Measurements from ENCODE around the gene RASD2. TPM values are rescaled to one million over a fixed set of nuclear protein-coding genes. Genes with fewer than 3 reads are reported as not detected.
"Not testable (repeated sequence)": the region's sequence is repeated elsewhere in the genome, so short reads cannot be mapped to it uniquely, and the experiment has no call there.

RASD2 gene
- total RNA-seq, 2 donors from 2014 or later, result 4.2 to 10.2 TPM

DNA sequence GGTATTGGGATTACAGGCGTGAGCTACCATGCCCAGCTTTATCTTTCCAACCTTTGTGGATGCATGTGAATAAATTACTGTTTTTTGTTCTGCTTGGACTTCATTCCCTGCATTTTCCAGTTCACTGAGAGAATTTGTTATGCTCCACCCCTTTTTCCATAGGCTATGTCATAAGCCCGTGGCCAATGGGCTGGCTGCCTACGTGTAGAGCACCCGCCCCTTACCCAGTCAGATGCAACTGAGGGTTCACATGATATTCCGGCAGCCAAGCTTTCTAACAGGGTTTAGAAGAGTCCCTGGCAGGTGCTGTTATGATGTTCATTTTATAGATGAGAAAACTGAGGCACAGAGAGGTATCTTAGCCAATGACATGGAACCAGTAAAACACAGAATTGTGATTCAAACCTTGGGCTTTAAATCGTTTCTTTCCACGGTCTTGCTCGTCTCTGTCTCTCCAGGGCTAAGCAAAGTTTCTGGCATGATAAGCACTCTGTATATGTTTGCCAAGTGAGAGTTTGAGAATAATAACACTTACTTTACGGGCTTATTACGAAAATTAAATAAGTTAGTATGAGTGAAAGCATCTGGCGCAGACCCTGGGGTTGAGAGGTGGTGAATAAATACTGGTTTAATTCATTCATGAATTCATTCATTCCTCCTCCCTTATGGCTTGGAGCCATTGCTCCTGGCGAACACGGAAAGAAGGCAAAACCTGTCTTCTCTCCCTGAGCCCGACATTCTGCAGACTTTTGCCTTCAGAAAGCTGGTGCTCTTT is 42.4 kb upstream of the RASD2 start:
- H3K9ac ChIP-seq (ENCODE audit: low read depth in 2 of 2, low read length in 2 of 2), result no peak overlapping the region
- H3K4me3 ChIP-seq, result no peak overlapping the region
- H3K9me3 ChIP-seq, result no peaks in the 10 kb centered on the region
- H3K36me3 ChIP-seq, result no peaks in the 10 kb centered on the region
- no peak for TF ChIP-seq CTCF (IDR thresholded peaks at IDR 0.05)
- DNase-seq, result no peak
- intact Hi-C loops (cut with DNase I), result no loop called here
- H3K27me3 ChIP-seq, result no peaks in the 10 kb centered on the region
- H3K4me1 ChIP-seq, result no peaks in the 10 kb centered on the region
- no peak overlapping the region for H3K27ac ChIP-seq

- Histone ChIP-seq H3K36me3 (no peaks in the 10 kb centered on the region), H3K27me3 (no peaks in the 10 kb centered on the region), H3K9ac (ENCODE audit: low read depth in 2 of 2, low read length in 2 of 2) (no peak overlapping the region), H3K27ac (no peak overlapping the region), H3K4me1 (no peaks in the 10 kb centered on the region), H3K9me3 (no peaks in the 10 kb centered on the region), H3K4me3 (no peak overlapping the region)
- intact Hi-C loops (cut with DNase I), result no loop called here
- no peak for TF ChIP-seq CTCF (IDR thresholded peaks at IDR 0.05)
- no peak for DNase-seq
These were observed 37.8 kb upstream of the RASD2 start for GRCh38 chr22:35502836-35503235.

DNA sequence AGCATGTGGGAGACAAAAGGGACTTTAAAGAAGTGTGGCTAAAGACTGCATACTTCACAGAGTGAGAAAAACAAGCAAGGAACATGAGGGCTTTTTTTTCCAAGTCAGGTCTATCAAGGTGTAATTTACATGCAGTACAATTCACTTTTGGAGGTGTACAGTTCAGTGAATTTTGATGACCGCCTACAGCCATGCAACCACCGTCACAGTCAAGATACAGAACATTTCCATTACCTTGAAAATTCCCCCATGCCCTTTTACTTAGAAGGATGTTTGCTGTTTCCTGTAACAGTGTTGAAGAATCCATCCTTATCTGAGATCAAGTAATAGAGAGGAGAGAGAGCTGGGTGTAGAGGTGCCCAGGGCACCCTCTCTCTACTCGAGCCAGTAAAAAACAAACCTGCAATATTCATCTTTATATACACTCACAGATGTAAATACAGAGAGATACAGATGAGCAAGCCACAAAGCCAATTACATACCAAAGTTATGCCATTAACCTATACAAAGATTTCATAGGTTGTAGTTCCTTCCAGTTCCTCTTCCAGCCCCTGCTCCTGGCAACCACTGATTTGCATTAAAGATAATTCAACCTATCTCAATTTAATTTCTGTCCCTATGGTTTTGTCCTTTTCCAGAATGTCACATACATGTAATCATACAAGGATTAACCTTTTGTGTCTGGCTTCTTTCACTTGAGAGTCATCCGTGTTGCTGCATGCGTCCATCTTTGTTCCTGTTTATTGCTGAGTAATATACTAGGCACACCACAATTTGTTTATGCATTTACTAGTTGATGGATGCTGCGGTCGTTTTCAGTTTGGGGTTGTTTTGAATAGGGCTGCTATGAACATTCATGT is 35.0 kb upstream of the RASD2 start:
- Histone ChIP-seq H3K4me3 (no peak overlapping the region), H3K36me3 (no peaks in the 10 kb centered on the region), H3K4me1 (no peaks in the 10 kb centered on the region), H3K9me3 (no peaks in the 10 kb centered on the region), H3K9ac (ENCODE audit: low read depth in 2 of 2, low read length in 2 of 2) (no peak overlapping the region), H3K27ac (no peak overlapping the region), H3K27me3 (no peaks in the 10 kb centered on the region)
- no peak for TF ChIP-seq CTCF (IDR thresholded peaks at IDR 0.05)
- no peak for DNase-seq
- intact Hi-C loops (cut with DNase I), result no loop called here

- TF ChIP-seq CTCF (IDR thresholded peaks at IDR 0.05), result no peak
- no peaks in the 10 kb centered on the region for H3K9me3 ChIP-seq
- H3K4me3 ChIP-seq, result no peak overlapping the region
- DNase-seq, result no peak
- H3K27ac ChIP-seq, result no peak overlapping the region
- intact Hi-C loops (cut with DNase I), result no loop called here
- H3K4me1 ChIP-seq, result no peaks in the 10 kb centered on the region
- no peaks in the 10 kb centered on the region for H3K27me3 ChIP-seq
- no peak overlapping the region for H3K9ac ChIP-seq (ENCODE audit: low read depth in 2 of 2, low read length in 2 of 2)
- H3K36me3 ChIP-seq, result no peaks in the 10 kb centered on the region
These were observed 34.4 kb upstream of the RASD2 start for GRCh38 chr22:35506259-35506570.

GRCh38 chr22:35507851-35508250 is 32.8 kb upstream of the RASD2 start:
- H3K36me3 ChIP-seq; H3K9ac ChIP-seq (ENCODE audit: low read depth in 2 of 2, low read length in 2 of 2); H3K27me3 ChIP-seq; DNase-seq; intact Hi-C loops (cut with DNase I); H3K27ac ChIP-seq; H3K9me3 ChIP-seq; H3K4me3 ChIP-seq; H3K4me1 ChIP-seq: not testable (repeated sequence)

- no peak overlapping the region for H3K27ac ChIP-seq
- no peak for DNase-seq
- no peaks in the 10 kb centered on the region for H3K36me3 ChIP-seq
- intact Hi-C loops (cut with DNase I), result no loop called here
- no peak for TF ChIP-seq CTCF (IDR thresholded peaks at IDR 0.05)
- H3K4me3 ChIP-seq, result no peak overlapping the region
- no peak overlapping the region for H3K9ac ChIP-seq (ENCODE audit: low read depth in 2 of 2, low read length in 2 of 2)
- H3K9me3 ChIP-seq, result no peaks in the 10 kb centered on the region
- H3K27me3 ChIP-seq, result no peaks in the 10 kb centered on the region
- no peaks in the 10 kb centered on the region for H3K4me1 ChIP-seq
These were observed 31.2 kb upstream of the RASD2 start for GRCh38 chr22:35509451-35509850.
